ENCODE data around the gene MAGI2.

The MAGI2 gene

DNA sequence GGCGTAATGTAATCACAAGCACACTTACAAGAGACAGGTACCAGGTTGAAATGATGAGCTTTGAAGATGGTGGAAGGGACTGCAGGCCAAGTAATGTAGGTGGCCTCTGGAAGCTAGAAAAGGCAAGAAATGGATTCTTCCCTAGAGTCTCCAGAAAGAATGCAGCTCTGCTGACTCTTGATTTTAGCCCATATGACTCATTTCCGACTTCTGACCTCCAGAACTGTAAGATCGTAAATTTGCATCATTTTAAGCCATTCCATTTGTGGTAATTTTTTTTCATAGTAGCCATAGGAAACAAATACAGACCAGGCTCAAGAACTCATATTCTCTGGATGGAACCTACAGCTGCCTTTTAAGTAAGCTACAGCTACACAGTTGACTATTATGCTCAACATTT lies 315.5 kb downstream of the MAGI2 start:
- no peaks in the 10 kb centered on the region for H3K27me3 ChIP-seq (ENCODE audit: control insufficient read depth in 3 of 3, insufficient read depth in 3 of 3, low read depth in 1 of 3, low read length in 3 of 3)
- no CpG with 5 or more reads among the region's 3 CpGs for WGBS, 2 donors (ENCODE audit: extremely low coverage in 2 of 2, insufficient read length in 2 of 2, insufficient replicate concordance in 1 of 2)
- no peak overlapping the region for H3K9ac ChIP-seq (ENCODE audit: low read depth, low read length, poor library complexity)
- no peaks in the 10 kb centered on the region for H3K79me1 ChIP-seq (ENCODE audit: low read depth, low read length)
- DNase-seq (ENCODE audit: low spot score) = no peak
- no peak overlapping the region for H2AFZ ChIP-seq (ENCODE audit: low read length)
- no peaks in the 10 kb centered on the region for H3K4me1 ChIP-seq (ENCODE audit: control insufficient read depth in 2 of 2, insufficient read depth in 1 of 2, low read depth in 1 of 2, low read length in 2 of 2)
- H3K4ac ChIP-seq (ENCODE audit: low read length) = no peak overlapping the region
- no peak overlapping the region for H3K4me3 ChIP-seq (ENCODE audit: low read length in 2 of 2)
- H2AK5ac ChIP-seq (ENCODE audit: low read depth, low read length) = no peak overlapping the region
- no peaks in the 10 kb centered on the region for H3K36me3 ChIP-seq (replicated peaks in 1 of 2; ENCODE audit: control insufficient read depth in 2 of 2, insufficient read depth in 2 of 2, low read length in 2 of 2)
- no peak overlapping the region for H3K4me2 ChIP-seq (ENCODE audit: insufficient read depth, low read length, poor library complexity, severe bottlenecking)
- H4K91ac ChIP-seq (ENCODE audit: low read depth, low read length, poor library complexity) = no peak overlapping the region
- H3K9me3 ChIP-seq (replicated peaks in 1 of 2; ENCODE audit: control insufficient read depth in 2 of 2, insufficient read depth in 1 of 2, low read depth in 1 of 2, low read length in 2 of 2) = no peaks in the 10 kb centered on the region
- no peak overlapping the region for H4K8ac ChIP-seq (ENCODE audit: low read depth, low read length)
- no peak overlapping the region for H2BK5ac ChIP-seq (ENCODE audit: low read length)
- H3K23ac ChIP-seq (ENCODE audit: low read depth, low read length, poor library complexity) = no peak overlapping the region
- H2BK15ac ChIP-seq (ENCODE audit: low read length) = no peak overlapping the region
- H2BK12ac ChIP-seq (ENCODE audit: low read length) = no peak overlapping the region
- no peak overlapping the region for H2BK120ac ChIP-seq (ENCODE audit: low read depth, low read length)
- H3K14ac ChIP-seq (ENCODE audit: low read length) = no peak overlapping the region
- H3K18ac ChIP-seq (ENCODE audit: low read length) = no peak overlapping the region
- no peak overlapping the region for H3K27ac ChIP-seq (replicated peaks; ENCODE audit: low read length)

DNA sequence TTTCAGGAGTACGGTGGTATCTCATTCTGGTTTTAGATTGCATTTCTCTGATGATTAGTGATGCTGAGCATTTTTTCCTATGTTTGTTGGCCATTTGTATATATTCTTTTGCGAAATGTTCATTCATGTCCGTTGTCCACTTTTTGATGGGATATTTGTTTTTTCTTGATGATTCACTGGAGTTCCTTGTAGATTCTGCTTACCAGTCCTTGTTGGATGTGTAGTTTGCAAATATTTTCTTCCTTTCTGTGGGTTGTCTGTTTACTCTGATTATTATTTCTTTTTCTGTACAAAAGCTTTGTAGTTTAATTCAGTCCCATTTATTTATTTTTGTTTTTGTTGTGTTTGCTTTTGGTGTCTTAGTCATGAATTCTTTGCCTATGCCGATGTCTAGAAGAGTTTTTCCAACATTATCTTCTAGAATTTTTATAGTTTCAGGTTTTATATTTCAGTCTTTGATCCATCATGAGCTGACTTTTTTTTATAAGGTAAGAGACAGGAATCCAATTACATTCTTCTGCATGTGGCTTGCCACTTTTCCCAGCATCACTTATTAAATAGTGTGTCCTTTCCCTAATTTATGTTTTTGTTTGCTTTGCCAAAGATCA lies 320.5 kb downstream of the MAGI2 start:
- Histone ChIP-seq H3K36me3 (replicated peaks in 1 of 2; ENCODE audit: control insufficient read depth in 2 of 2, insufficient read depth in 2 of 2, low read length in 2 of 2) (no peaks in the 10 kb centered on the region), H3K23ac (ENCODE audit: low read depth, low read length, poor library complexity) (no peak overlapping the region), H3K14ac (ENCODE audit: low read length) (no peak overlapping the region), H3K18ac (ENCODE audit: low read length) (no peak overlapping the region), H3K4ac (ENCODE audit: low read length) (no peak overlapping the region), H4K8ac (ENCODE audit: low read depth, low read length) (no peak overlapping the region), H3K9ac (ENCODE audit: low read depth, low read length, poor library complexity) (no peak overlapping the region), H2AFZ (ENCODE audit: low read length) (no peak overlapping the region), H2BK15ac (ENCODE audit: low read length) (no peak overlapping the region), H3K9me3 (replicated peaks in 1 of 2; ENCODE audit: control insufficient read depth in 2 of 2, insufficient read depth in 1 of 2, low read depth in 1 of 2, low read length in 2 of 2) (no peaks in the 10 kb centered on the region), H3K79me1 (ENCODE audit: low read depth, low read length) (no peaks in the 10 kb centered on the region), H3K4me1 (ENCODE audit: control insufficient read depth in 2 of 2, insufficient read depth in 1 of 2, low read depth in 1 of 2, low read length in 2 of 2) (no peaks in the 10 kb centered on the region), H2AK5ac (ENCODE audit: low read depth, low read length) (no peak overlapping the region), H2BK12ac (ENCODE audit: low read length) (no peak overlapping the region), H3K4me2 (ENCODE audit: insufficient read depth, low read length, poor library complexity, severe bottlenecking) (no peak overlapping the region), H4K91ac (ENCODE audit: low read depth, low read length, poor library complexity) (no peak overlapping the region), H3K27me3 (ENCODE audit: control insufficient read depth in 3 of 3, insufficient read depth in 3 of 3, low read depth in 1 of 3, low read length in 3 of 3) (no peaks in the 10 kb centered on the region), H3K27ac (replicated peaks; ENCODE audit: low read length) (no peak overlapping the region), H2BK5ac (ENCODE audit: low read length) (no peak overlapping the region), H2BK120ac (ENCODE audit: low read depth, low read length) (no peak overlapping the region), H3K4me3 (ENCODE audit: low read length in 2 of 2) (no peak overlapping the region)
- WGBS, 2 donors (ENCODE audit: extremely low coverage in 2 of 2, insufficient read length in 2 of 2, insufficient replicate concordance in 1 of 2) = no CpG with 5 or more reads among the region's 4 CpGs
- no peak for DNase-seq (ENCODE audit: low spot score)

DNA sequence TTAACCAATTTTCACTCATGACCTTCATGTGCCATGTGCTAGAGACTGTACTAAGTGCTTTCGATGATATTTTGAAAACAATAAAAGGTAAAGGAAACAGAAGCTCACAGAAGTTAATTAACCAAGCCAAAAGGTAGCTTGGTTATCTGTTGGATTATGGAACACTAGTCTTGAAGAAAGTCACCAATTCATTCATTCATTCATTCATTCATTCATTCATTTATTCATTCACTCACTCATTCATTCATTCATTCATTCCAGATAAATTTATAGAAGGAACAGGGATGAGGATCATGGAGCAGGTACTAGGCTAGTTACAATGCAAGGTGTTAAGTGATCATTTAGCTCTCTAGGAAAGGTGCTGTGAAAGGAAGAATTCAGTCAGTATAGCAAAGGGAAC lies 322.8 kb downstream of the MAGI2 start:
- H3K4me1 ChIP-seq (ENCODE audit: control insufficient read depth in 2 of 2, insufficient read depth in 1 of 2, low read depth in 1 of 2, low read length in 2 of 2) = no peaks in the 10 kb centered on the region
- H3K79me1 ChIP-seq (ENCODE audit: low read depth, low read length) = no peaks in the 10 kb centered on the region
- H3K27me3 ChIP-seq (ENCODE audit: control insufficient read depth in 3 of 3, insufficient read depth in 3 of 3, low read depth in 1 of 3, low read length in 3 of 3) = no peaks in the 10 kb centered on the region
- no peak overlapping the region for H3K9ac ChIP-seq (ENCODE audit: low read depth, low read length, poor library complexity)
- H4K91ac ChIP-seq (ENCODE audit: low read depth, low read length, poor library complexity) = no peak overlapping the region
- H3K36me3 ChIP-seq (replicated peaks in 1 of 2; ENCODE audit: control insufficient read depth in 2 of 2, insufficient read depth in 2 of 2, low read length in 2 of 2) = no peaks in the 10 kb centered on the region
- H3K4me2 ChIP-seq (ENCODE audit: insufficient read depth, low read length, poor library complexity, severe bottlenecking) = no peak overlapping the region
- H4K8ac ChIP-seq (ENCODE audit: low read depth, low read length) = no peak overlapping the region
- no peak overlapping the region for H2BK12ac ChIP-seq (ENCODE audit: low read length)
- H2AFZ ChIP-seq (ENCODE audit: low read length) = no peak overlapping the region
- no peak overlapping the region for H3K27ac ChIP-seq (replicated peaks; ENCODE audit: low read length)
- H2BK120ac ChIP-seq (ENCODE audit: low read depth, low read length) = no peak overlapping the region
- DNase-seq (ENCODE audit: low spot score) = no peak
- H3K9me3 ChIP-seq (replicated peaks in 1 of 2; ENCODE audit: control insufficient read depth in 2 of 2, insufficient read depth in 1 of 2, low read depth in 1 of 2, low read length in 2 of 2) = no peaks in the 10 kb centered on the region
- H2BK5ac ChIP-seq (ENCODE audit: low read length) = no peak overlapping the region
- H3K4me3 ChIP-seq (ENCODE audit: low read length in 2 of 2) = no peak overlapping the region
- H3K4ac ChIP-seq (ENCODE audit: low read length) = no peak overlapping the region
- H3K18ac ChIP-seq (ENCODE audit: low read length) = no peak overlapping the region
- WGBS, 2 donors (ENCODE audit: extremely low coverage in 2 of 2, insufficient read length in 2 of 2, insufficient replicate concordance in 1 of 2) = no CpG with 5 or more reads among the region's 1 CpG
- no peak overlapping the region for H3K23ac ChIP-seq (ENCODE audit: low read depth, low read length, poor library complexity)
- H3K14ac ChIP-seq (ENCODE audit: low read length) = no peak overlapping the region
- H2BK15ac ChIP-seq (ENCODE audit: low read length) = no peak overlapping the region
- H2AK5ac ChIP-seq (ENCODE audit: low read depth, low read length) = no peak overlapping the region

DNA sequence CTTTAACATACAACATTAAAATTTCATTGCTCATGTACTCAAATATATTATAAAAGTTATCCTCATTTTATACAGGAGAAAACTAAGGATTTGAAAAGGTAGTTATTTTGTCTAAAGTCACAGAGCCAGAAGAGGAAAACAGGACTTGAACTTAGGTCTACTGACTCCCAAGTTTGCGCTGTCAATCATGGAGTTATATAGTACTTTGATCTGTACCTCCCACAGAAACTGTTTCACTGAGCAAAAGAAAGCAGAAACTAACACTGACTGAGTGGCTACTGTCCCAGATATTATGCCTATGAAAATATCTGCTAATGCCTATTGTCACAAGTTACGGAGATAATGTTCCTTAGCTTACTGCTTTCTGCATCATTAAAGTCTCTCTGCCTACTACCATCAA lies 329.1 kb downstream of the MAGI2 start:
- Histone ChIP-seq H3K23ac (ENCODE audit: low read depth, low read length, poor library complexity) (no peak overlapping the region), H3K14ac (ENCODE audit: low read length) (no peak overlapping the region), H4K91ac (ENCODE audit: low read depth, low read length, poor library complexity) (no peak overlapping the region), H2AK5ac (ENCODE audit: low read depth, low read length) (no peak overlapping the region), H2BK120ac (ENCODE audit: low read depth, low read length) (no peak overlapping the region), H2BK15ac (ENCODE audit: low read length) (no peak overlapping the region), H3K9ac (ENCODE audit: low read depth, low read length, poor library complexity) (no peak overlapping the region), H2BK12ac (ENCODE audit: low read length) (no peak overlapping the region), H3K9me3 (replicated peaks in 1 of 2; ENCODE audit: control insufficient read depth in 2 of 2, insufficient read depth in 1 of 2, low read depth in 1 of 2, low read length in 2 of 2) (no peaks in the 10 kb centered on the region), H3K79me1 (ENCODE audit: low read depth, low read length) (no peaks in the 10 kb centered on the region), H3K27me3 (ENCODE audit: control insufficient read depth in 3 of 3, insufficient read depth in 3 of 3, low read depth in 1 of 3, low read length in 3 of 3) (no peaks in the 10 kb centered on the region), H3K4me2 (ENCODE audit: insufficient read depth, low read length, poor library complexity, severe bottlenecking) (no peak overlapping the region), H3K18ac (ENCODE audit: low read length) (no peak overlapping the region), H3K36me3 (replicated peaks in 1 of 2; ENCODE audit: control insufficient read depth in 2 of 2, insufficient read depth in 2 of 2, low read length in 2 of 2) (no peaks in the 10 kb centered on the region), H3K4ac (ENCODE audit: low read length) (no peak overlapping the region), H2BK5ac (ENCODE audit: low read length) (no peak overlapping the region), H3K27ac (replicated peaks; ENCODE audit: low read length) (no peak overlapping the region), H4K8ac (ENCODE audit: low read depth, low read length) (no peak overlapping the region), H3K4me1 (ENCODE audit: control insufficient read depth in 2 of 2, insufficient read depth in 1 of 2, low read depth in 1 of 2, low read length in 2 of 2) (no peaks in the 10 kb centered on the region), H3K4me3 (ENCODE audit: low read length in 2 of 2) (no peak overlapping the region), H2AFZ (ENCODE audit: low read length) (no peak overlapping the region)
- no CpG with 5 or more reads among the region's 2 CpGs for WGBS, 2 donors (ENCODE audit: extremely low coverage in 2 of 2, insufficient read length in 2 of 2, insufficient replicate concordance in 1 of 2)
- DNase-seq (ENCODE audit: low spot score) = no peak

All from neuronal stem cell (in vitro differentiated cells).